ENCODE measurements around the gene MEAF6.

- TF ChIP-seq CTCF (IDR thresholded peaks at IDR 0.05), result no peak
- TF ChIP-seq POLR2A (IDR thresholded peaks at IDR 0.05), result no peak
- no peak for TF ChIP-seq EP300 (IDR thresholded peaks at IDR 0.05)
- TF ChIP-seq POLR2AphosphoS5 (IDR thresholded peaks at IDR 0.05), result no peak
Measured at GRCh38 chr1:37506740-37507139, 7.8 kb downstream of the MEAF6 start.

Measured in stomach (tissue), 4 donors.